HUES48 (cell line): ENCODE data around the gene PNPLA7.
"Not testable (repeated sequence)": the region's sequence is repeated elsewhere in the genome, so short reads cannot be mapped to it uniquely, and the experiment has no call there.

Source experiments
- H3K27ac ChIP-seq: one replicate; pipeline ENCODE4 v1.7.0; 2013; ENCODE audit warnings: low read depth, low read length, inconsistent platforms
- H3K27me3 ChIP-seq: 2 replicates; pipeline ENCODE4 v1.6.1; 2013; ENCODE audit warnings: mild to moderate bottlenecking, low read length; ENCODE audit not compliant: control insufficient read depth, insufficient read depth
- H3K36me3 ChIP-seq: 2 replicates; pipeline ENCODE4 v1.6.1; 2013; ENCODE audit warnings: low read length; ENCODE audit not compliant: control insufficient read depth, insufficient read depth
- H3K4me1 ChIP-seq: 2 replicates; pipeline ENCODE4 v1.6.1; 2013; ENCODE audit warnings: mild to moderate bottlenecking, low read length; ENCODE audit not compliant: control insufficient read depth, insufficient read depth
- H3K4me3 ChIP-seq: 2 replicates; pipeline ENCODE4 v1.5.1; 2013; ENCODE audit warnings: mild to moderate bottlenecking, low read depth, low read length
- H3K9ac ChIP-seq: 2 replicates; pipeline ENCODE4 v1.6.1; 2013; ENCODE audit warnings: mild to moderate bottlenecking, low read depth, low read length, moderate library complexity
- H3K9me3 ChIP-seq: 2 replicates; pipeline ENCODE4 v1.6.1; 2013; ENCODE audit warnings: low read length; ENCODE audit not compliant: control insufficient read depth, insufficient read depth

PNPLA7 gene

DNA sequence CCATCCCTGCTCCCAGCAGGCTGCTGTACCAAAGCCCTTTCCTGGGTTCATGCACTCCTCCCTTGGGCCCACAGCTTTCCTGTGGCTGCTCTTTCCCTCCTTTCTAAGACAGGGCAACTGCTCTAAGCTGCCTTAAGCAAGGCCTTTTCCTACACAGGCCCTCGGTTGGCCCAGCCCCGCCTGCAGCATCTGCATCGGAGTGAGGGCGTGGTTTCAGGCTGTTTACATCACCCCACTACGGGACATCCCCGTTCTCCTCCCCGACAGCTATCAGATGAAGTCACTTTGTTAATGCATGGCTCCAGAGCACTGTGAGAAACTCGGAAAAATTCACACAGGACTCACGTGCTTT is 25.1 kb upstream of the PNPLA7 start:
- peaks cover 46% of the 10 kb centered on the region for H3K36me3 ChIP-seq
- no peak overlapping the region for H3K27ac ChIP-seq
- H3K9ac ChIP-seq = no peak overlapping the region
- H3K9me3 ChIP-seq = no peaks in the 10 kb centered on the region
- H3K4me3 ChIP-seq = no peak overlapping the region
- H3K4me1 ChIP-seq = peaks cover 8% of the 10 kb centered on the region
- no peaks in the 10 kb centered on the region for H3K27me3 ChIP-seq

DNA sequence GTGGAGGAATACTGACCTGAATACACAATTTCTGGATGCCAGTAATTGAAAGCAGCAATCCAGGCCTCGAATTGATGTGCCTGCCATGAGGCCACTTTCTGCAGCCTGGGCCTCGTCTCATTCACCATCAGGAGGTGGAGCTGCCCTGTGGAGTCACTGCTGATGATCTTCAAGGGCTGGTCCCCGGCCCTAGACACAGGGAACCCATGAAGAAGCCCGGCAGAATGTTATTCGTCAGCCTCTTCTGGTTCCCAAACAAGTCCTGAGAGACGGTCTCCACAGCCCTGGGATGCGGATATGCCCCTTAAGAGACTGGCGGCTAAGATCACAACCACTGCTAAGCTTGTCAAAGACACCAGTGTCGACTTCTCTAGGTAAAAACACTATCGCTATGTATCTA is 24.0 kb upstream of the PNPLA7 start:
- Histone ChIP-seq H3K27me3 (no peaks in the 10 kb centered on the region), H3K36me3 (peaks cover 45% of the 10 kb centered on the region), H3K9ac (no peak overlapping the region), H3K4me3 (no peak overlapping the region), H3K9me3 (no peaks in the 10 kb centered on the region), H3K4me1 (peaks cover 4% of the 10 kb centered on the region; the same call in 1 of the 2 replicates), H3K27ac (no peak overlapping the region)

DNA sequence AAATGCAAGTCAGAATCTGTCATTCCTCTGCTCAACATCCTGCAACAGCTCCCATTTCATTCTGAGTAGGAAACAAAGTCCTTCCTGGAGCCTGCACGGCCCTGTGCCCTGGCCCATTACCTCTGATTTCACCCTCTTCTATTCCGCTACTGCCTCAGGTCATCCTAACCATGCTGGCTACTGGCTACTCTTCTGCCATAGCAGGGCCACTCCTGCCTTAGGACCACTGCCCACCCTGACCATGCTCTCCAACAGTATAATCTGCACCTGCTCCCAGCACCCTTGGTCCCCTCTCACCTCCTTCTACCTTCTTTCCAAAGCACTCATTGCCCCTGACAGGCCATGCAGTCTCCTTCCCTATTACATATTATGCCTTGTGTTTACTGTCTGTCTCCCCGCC is 20.4 kb upstream of the PNPLA7 start:
- Histone ChIP-seq H3K4me1 (no peaks in the 10 kb centered on the region), H3K27me3 (no peaks in the 10 kb centered on the region), H3K36me3 (peaks cover 40% of the 10 kb centered on the region), H3K9me3 (no peaks in the 10 kb centered on the region), H3K9ac (no peak overlapping the region), H3K27ac (no peak overlapping the region), H3K4me3 (no peak overlapping the region)

DNA sequence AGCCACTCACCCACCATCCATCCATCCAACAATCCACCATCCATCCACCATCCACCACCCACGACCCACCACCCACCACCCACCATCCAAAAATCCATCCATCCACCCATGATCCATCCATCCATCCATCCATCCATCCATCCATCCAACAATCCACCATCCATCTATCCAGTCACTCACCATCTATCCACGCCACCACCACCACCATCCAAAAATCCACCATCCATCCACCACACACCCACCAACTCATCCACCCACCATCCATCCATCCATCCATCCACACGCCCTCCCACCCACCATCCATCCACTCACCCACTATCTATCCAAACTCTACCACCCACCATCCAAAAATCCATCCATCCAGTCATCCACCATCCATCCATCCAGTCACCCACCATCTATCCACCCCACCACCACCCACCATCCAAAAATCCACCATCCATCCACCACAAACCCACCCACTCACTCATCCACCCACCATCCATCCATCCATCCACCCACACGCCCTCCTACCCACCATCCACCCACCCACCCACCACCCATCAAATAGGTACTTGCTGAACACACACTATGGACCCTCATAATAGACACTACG is 19.5 kb upstream of the PNPLA7 start:
- Histone ChIP-seq H3K27ac (no peak overlapping the region), H3K4me1 (no peaks in the 10 kb centered on the region), H3K9ac (no peak overlapping the region), H3K9me3 (no peaks in the 10 kb centered on the region), H3K27me3 (no peaks in the 10 kb centered on the region), H3K4me3 (no peak overlapping the region), H3K36me3 (peaks cover 35% of the 10 kb centered on the region)

DNA sequence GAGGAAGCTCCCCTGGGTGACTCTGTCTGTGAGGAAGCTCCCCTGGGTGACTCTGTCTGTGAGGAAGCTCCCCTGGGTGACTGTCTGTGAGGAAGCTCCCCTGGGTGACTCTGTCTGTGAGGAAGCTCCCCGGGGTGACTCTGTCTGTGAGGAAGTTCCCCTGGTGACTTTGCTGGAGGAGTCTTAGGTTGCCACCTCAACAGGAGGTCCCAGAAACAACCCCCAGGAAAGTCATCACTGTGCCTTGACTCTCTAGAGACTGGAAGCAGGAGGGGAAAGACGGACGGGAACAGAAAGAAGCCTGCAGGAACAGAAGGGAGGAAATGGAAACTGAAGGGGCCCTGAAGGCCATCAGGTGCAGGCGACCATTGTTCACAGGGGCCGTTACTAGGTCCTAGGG is 18.2 kb upstream of the PNPLA7 start:
- H3K36me3 ChIP-seq = peaks cover 38% of the 10 kb centered on the region
- not testable (repeated sequence) for H3K27ac ChIP-seq, H3K9me3 ChIP-seq, H3K27me3 ChIP-seq, H3K9ac ChIP-seq, H3K4me3 ChIP-seq, H3K4me1 ChIP-seq

DNA sequence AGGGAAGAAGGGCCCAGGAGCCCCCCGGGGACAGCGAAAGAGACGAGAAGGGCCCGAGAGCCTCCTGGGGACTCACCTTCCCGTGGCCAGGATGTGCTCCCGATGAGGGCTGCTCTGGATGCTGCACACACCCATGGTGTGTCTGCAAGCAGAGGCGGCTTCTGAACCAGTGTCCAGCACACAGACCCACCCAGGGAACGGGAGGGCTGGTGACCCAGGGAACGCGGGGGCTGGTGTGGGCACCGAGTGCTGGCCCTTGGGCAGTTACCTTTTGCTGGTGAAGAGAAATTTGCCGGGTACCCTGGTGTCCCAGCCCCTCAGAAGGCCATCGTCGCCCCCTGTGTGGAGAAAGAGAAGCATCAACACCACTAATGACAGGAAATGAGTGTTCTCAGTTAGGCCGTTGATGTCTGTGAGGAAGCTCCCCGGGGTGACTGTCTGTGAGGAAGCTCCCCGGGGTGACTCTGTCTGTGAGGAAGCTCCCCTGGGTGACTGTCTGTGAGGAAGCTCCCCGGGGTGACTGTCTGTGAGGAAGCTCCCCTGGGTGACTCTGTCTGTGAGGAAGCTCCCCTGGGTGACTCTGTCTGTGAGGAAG is 14.7 kb upstream of the PNPLA7 start:
- no peak overlapping the region for H3K9ac ChIP-seq
- no peaks in the 10 kb centered on the region for H3K9me3 ChIP-seq
- peaks cover 40% of the 10 kb centered on the region for H3K36me3 ChIP-seq
- H3K27ac ChIP-seq = no peak overlapping the region
- no peaks in the 10 kb centered on the region for H3K27me3 ChIP-seq
- no peak overlapping the region for H3K4me3 ChIP-seq
- H3K4me1 ChIP-seq = no peaks in the 10 kb centered on the region

DNA sequence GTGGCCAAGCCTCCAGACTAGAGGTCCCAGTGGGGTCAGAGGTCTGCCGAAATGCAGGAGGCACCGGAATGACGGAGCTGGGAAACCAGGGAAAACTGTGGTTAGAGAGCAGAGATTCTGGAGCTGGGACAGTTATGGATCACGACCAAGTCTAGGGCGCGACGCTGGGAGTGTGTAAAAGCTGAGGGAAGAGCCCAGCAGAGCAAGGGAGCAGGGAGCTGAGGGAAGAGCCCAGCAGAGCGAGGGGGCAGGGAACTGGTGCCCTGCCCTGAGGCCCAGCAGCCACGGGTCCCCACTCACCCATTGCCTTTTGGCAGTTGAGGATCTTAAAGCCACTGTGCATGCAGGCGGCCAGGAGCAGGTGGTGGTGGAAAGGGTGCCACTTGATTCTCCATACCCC is 13.9 kb upstream of the PNPLA7 start:
- no peaks in the 10 kb centered on the region for H3K4me1 ChIP-seq
- no peaks in the 10 kb centered on the region for H3K9me3 ChIP-seq
- H3K27me3 ChIP-seq = no peaks in the 10 kb centered on the region
- no peak overlapping the region for H3K9ac ChIP-seq
- no peak overlapping the region for H3K4me3 ChIP-seq
- no peak overlapping the region for H3K27ac ChIP-seq
- peaks cover 42% of the 10 kb centered on the region for H3K36me3 ChIP-seq

DNA sequence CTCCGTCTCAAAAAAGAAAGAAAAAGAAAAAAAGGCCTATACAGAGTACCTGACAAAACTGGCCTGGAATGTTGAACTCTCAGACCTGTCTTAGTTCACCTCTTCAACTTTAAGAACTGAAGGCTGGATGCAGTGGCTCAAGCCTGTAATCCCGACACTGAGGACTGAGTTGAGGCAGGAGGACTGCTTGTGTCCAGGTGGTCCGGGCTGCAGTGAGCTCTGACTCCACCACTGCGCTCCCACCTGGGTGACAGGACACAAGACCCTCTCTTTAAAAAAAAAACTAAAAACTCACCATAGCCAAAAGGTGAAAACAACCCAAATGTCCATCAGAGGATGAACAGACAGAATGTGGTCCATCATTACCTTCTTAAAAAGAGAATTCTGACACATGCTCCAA is 7.9 kb upstream of the PNPLA7 start:
- H3K27ac ChIP-seq = no peak overlapping the region
- peaks cover 61% of the 10 kb centered on the region for H3K36me3 ChIP-seq

DNA sequence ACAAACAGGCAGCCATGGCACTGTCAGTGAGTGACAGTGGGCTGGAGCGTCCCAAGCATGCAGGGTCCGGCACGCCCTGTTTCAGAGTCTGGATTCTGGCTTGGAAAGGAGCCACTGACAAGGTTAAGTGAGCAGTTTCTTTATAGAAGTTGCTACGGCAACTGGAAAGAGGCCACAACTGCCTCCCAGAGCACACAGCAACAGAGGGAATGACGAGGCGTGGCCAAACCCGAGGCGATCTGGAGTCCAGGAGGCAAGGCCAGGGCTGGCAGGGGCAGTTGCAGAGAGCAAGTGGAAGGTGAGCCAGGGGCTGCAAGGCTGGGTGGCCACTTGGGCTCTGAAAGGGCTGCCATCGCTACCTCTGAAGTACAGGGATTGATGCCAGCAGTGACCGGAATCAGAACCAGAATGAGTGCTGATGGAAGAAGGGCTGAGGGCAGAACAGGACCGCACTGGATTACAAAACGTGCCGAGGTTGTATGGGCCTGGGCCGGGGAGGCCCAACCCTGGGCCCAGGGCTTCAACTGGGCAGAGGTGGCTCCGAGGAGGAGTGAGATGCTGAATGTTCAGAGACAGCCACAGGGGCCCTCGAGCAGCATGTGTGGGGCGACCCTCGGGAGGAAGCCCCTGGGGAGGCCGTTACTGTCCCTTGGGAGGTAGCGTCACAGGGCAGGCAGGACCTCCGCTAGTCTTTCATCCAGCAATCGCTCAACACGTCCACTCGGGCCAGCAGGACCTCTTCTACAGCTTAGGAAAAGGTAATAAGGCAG is 6.1 kb upstream of the PNPLA7 start:
- Histone ChIP-seq H3K4me1 (no peaks in the 10 kb centered on the region), H3K27me3 (no peaks in the 10 kb centered on the region), H3K4me3 (no peak overlapping the region), H3K36me3 (peaks cover 48% of the 10 kb centered on the region), H3K27ac (no peak overlapping the region), H3K9ac (no peak overlapping the region), H3K9me3 (no peaks in the 10 kb centered on the region)

More for the DNA sequence above, 7.9 kb upstream of the PNPLA7 start:
- H3K4me3 ChIP-seq = no peak overlapping the region
- no peak overlapping the region for H3K9ac ChIP-seq
- no peaks in the 10 kb centered on the region for H3K27me3 ChIP-seq
- no peaks in the 10 kb centered on the region for H3K4me1 ChIP-seq
- no peaks in the 10 kb centered on the region for H3K9me3 ChIP-seq

DNA sequence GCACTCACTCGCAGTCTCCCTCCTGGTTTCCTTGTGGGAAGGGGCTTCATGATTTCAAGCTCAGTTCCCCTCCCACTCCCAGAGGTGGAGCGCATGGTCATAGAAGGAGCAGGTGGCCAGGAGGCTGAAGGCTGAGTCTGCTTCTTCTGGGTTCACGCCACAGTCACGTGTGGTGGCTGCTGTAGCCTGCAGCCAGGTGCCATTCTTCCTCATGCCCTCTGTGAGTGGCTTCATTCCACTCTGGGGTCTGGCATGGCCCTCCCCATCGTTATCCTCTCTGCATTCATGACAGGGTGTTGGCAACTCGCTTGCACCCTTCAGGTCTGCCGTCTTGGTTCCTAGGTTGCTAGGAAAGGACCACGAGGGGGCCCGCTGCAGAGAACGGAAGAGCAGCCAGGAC is 5.0 kb upstream of the PNPLA7 start:
- peaks cover 46% of the 10 kb centered on the region for H3K36me3 ChIP-seq
- no peak overlapping the region for H3K27ac ChIP-seq

DNA sequence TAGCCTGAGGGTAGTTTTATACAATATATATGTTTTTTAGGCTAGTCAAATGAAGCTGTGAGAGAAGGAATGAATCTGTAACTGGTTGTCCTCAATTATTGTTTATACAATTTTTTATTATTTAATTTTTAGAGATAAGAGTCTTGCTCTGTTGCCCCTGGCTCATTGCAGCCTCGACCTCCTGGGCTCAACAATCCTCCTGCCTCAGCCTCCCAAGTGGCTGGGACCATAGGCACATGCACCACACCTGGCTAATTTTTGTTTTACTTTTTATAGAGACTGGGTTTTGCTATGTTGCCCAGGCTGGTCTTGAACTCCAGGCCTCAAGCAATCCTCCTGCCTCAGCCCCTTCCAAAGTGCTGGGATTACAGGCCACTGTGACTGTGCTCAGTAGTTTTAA is 4.1 kb upstream of the PNPLA7 start:
- peaks cover 41% of the 10 kb centered on the region for H3K36me3 ChIP-seq

More for the DNA sequence above, 5.0 kb upstream of the PNPLA7 start:
- Histone ChIP-seq H3K4me3 (no peak overlapping the region), H3K4me1 (no peaks in the 10 kb centered on the region), H3K9me3 (no peaks in the 10 kb centered on the region), H3K27me3 (no peaks in the 10 kb centered on the region), H3K9ac (no peak overlapping the region)

More for the DNA sequence above, 4.1 kb upstream of the PNPLA7 start:
- no peaks in the 10 kb centered on the region for H3K4me1 ChIP-seq
- H3K4me3 ChIP-seq = no peak overlapping the region
- H3K9me3 ChIP-seq = no peaks in the 10 kb centered on the region
- H3K27ac ChIP-seq = no peak overlapping the region
- no peaks in the 10 kb centered on the region for H3K27me3 ChIP-seq
- H3K9ac ChIP-seq = no peak overlapping the region
